Endothelial cell (in vitro differentiated cells): ENCODE measurements around the gene IREB2. TPM values are rescaled to one million over a fixed set of nuclear protein-coding genes. Genes with fewer than 3 reads are reported as not detected.

Experiments used
- DNase-seq: peaks from one replicate; pipeline ENCODE4 v3.0.0; 2021; ENCODE audit warnings: low spot score
- H3K27ac Mint-ChIP-seq: one replicate; pipeline ENCODE4 v1.8.0; 2021; ENCODE audit warnings: mixed read lengths, inconsistent platforms; ENCODE audit not compliant: unreplicated experiment
- H3K27me3 Mint-ChIP-seq: one replicate; pipeline ENCODE4 v1.8.0; 2021; ENCODE audit warnings: mild to moderate bottlenecking, moderate library complexity, mixed read lengths, inconsistent platforms; ENCODE audit not compliant: unreplicated experiment
- H3K36me3 Mint-ChIP-seq: one replicate; pipeline ENCODE4 v1.8.0; 2021; ENCODE audit warnings: mild to moderate bottlenecking, low read depth, mixed read lengths, inconsistent platforms; ENCODE audit not compliant: unreplicated experiment
- H3K4me1 Mint-ChIP-seq: one replicate; pipeline ENCODE4 v1.8.0; 2021; ENCODE audit warnings: mild to moderate bottlenecking, mixed read lengths, inconsistent platforms; ENCODE audit not compliant: unreplicated experiment
- H3K4me3 Mint-ChIP-seq: one replicate; pipeline ENCODE4 v1.8.0; 2021; ENCODE audit warnings: mild to moderate bottlenecking, mixed read lengths, inconsistent platforms; ENCODE audit not compliant: unreplicated experiment
- H3K9me3 Mint-ChIP-seq: one replicate; pipeline ENCODE4 v1.8.0; 2021; ENCODE audit warnings: mixed read lengths, inconsistent platforms; ENCODE audit not compliant: unreplicated experiment
- total RNA-seq: library from RNA; stranded (reverse); fragmentation: NEBNext Ultra II Directional; extraction: Animal tissue kit (Norgen Biotek cat#: 25700); gene quantifications from one replicate; pipeline ENCODE4 v1.2.1, GENCODE V29; 2021; ENCODE audit not compliant: unreplicated experiment
- TF ChIP-seq, protein P1 (sequence below): fragments of 200-600 bp; sonication (generic); IDR thresholded peaks from one replicate; pipeline ENCODE4 v1.5.0; 2021; ENCODE audit warnings: antibody characterized with exemption; ENCODE audit not compliant: unreplicated experiment

IREB2 gene
- total RNA-seq, 1 donor from 2014 or later: 71.3 TPM

DNA sequence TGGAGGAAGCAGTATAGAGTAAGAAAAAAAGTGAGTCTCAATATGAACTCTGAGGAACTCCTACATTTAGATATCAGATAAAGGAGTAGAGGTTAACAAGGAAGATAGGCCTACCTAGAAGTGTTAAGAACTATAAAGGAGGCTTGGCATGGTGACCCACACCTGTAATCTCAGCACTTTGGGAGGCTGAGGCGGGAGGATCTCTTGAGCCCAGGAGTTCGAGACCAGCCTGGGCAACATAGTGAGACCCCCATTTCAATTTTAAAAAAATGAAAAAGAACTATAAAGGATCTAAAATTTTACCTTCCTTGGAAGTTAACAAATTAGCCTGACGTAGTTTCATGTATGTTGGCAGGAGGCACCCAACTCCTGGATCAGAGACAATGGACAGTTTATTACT is 14.5 kb downstream of the IREB2 start:
- H3K9me3 Mint-ChIP-seq: no peaks in the 10 kb centered on the region
- TF ChIP-seq, protein P1, sequence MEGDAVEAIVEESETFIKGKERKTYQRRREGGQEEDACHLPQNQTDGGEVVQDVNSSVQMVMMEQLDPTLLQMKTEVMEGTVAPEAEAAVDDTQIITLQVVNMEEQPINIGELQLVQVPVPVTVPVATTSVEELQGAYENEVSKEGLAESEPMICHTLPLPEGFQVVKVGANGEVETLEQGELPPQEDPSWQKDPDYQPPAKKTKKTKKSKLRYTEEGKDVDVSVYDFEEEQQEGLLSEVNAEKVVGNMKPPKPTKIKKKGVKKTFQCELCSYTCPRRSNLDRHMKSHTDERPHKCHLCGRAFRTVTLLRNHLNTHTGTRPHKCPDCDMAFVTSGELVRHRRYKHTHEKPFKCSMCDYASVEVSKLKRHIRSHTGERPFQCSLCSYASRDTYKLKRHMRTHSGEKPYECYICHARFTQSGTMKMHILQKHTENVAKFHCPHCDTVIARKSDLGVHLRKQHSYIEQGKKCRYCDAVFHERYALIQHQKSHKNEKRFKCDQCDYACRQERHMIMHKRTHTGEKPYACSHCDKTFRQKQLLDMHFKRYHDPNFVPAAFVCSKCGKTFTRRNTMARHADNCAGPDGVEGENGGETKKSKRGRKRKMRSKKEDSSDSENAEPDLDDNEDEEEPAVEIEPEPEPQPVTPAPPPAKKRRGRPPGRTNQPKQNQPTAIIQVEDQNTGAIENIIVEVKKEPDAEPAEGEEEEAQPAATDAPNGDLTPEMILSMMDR: no peak
- H3K27ac Mint-ChIP-seq: no peak overlapping the region
- H3K4me3 Mint-ChIP-seq: no peak overlapping the region
- peaks cover 10% of the 10 kb centered on the region for H3K36me3 Mint-ChIP-seq
- peaks cover 25% of the 10 kb centered on the region for H3K4me1 Mint-ChIP-seq
- no peak for DNase-seq
- H3K27me3 Mint-ChIP-seq: peaks cover 5% of the 10 kb centered on the region

DNA sequence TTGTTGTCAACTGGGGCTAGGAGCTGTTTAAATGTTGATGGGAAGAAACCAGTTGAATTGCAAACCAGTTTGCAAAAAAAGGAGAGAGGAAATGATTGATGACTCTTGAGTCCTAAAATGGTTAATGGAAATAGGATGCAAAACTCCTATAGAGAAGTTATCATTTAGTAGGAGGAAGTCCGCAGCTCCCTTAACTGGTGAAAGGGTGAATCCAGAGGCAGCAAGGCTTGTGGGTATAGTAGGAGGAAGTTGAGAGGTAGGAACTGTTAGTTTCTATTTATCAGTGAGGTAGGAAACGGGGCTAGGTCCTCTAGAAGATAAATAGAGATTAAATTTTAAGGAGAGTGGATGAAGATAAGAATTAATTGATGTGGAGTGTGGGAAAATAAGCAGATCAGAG is 15.4 kb downstream of the IREB2 start:
- peaks cover 25% of the 10 kb centered on the region for H3K4me1 Mint-ChIP-seq
- TF ChIP-seq, protein P1: no peak
- peak overlapping the region; percentile 59 for H3K4me3 Mint-ChIP-seq
- H3K27ac Mint-ChIP-seq: peak overlapping the region; percentile 76
- peaks cover 10% of the 10 kb centered on the region for H3K36me3 Mint-ChIP-seq
- DNase-seq: no peak
- H3K9me3 Mint-ChIP-seq: no peaks in the 10 kb centered on the region
- H3K27me3 Mint-ChIP-seq: peaks cover 5% of the 10 kb centered on the region

DNA sequence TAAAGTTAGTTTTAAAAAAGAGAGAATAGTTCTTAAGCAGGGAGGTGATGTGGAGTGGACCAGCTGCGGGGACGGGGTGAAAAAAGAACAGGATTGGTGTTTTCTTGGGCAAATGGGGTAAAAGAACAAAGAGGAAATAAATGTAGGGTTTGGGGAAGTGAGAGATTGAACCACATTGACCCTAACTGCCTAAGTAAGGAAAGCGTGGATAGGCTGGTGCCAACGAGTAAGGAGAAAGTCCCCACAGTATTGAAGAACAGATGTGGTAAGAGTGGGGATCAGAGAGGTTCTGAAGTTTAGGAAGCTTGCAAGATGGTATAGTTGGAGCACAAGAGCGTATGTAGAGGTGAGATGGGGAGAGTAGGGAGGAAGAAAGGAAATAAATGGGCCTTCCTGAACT is 17.0 kb downstream of the IREB2 start:
- TF ChIP-seq, protein P1: no peak
- Mint-ChIP-seq H3K27ac (peak overlapping the region; percentile 65), H3K4me1 (peaks cover 25% of the 10 kb centered on the region), H3K4me3 (no peak overlapping the region), H3K27me3 (peaks cover 5% of the 10 kb centered on the region), H3K36me3 (peaks cover 7% of the 10 kb centered on the region), H3K9me3 (no peaks in the 10 kb centered on the region)
- no peak for DNase-seq

DNA sequence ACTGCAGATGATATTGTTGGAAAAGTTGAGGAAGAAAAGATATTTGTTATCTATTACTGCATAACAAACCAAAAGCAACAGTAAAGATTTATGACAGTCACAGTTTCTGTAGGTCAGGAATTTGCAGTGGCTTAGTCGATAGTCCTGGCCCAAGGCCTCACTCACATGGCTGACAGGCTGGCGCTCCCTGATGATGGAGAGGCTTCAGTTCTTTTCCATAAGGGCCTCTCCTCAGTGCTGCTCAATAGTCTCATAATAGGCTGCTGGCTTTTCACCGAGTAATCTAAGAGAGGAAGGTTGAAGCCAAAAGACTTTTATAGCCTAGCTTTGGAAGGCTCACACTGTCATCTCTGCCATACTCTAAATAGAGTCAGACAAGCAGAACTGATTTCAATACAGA is 17.7 kb downstream of the IREB2 start:
- peaks cover 30% of the 10 kb centered on the region for H3K4me1 Mint-ChIP-seq
- no peak overlapping the region for H3K27ac Mint-ChIP-seq
- DNase-seq: no peak
- no peak overlapping the region for H3K4me3 Mint-ChIP-seq
- TF ChIP-seq, protein P1: no peak
- H3K9me3 Mint-ChIP-seq: no peaks in the 10 kb centered on the region
- H3K36me3 Mint-ChIP-seq: no peaks in the 10 kb centered on the region
- peaks cover 2% of the 10 kb centered on the region for H3K27me3 Mint-ChIP-seq

DNA sequence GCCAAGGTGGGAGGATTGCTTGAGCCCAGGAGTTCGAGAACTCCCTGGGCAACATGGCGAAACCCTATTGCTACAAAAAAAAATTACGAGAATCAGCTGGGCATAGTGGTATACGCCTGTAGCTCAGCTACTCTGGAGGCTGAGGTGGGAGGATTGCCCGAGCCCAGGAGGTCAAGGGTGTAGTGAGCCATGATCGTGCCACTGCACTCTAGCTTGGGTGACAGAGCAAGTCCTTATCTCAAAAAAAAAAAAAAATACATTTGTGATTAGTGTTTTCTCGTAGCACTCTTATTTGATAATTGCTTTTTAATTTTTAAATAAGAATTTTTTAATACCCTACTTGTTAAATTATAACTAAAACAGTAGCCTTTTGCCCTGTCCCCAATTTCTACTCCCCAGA is 18.4 kb downstream of the IREB2 start:
- Mint-ChIP-seq H3K4me3 (no peak overlapping the region), H3K4me1 (peaks cover 37% of the 10 kb centered on the region), H3K27me3 (peaks cover 2% of the 10 kb centered on the region), H3K36me3 (no peaks in the 10 kb centered on the region), H3K9me3 (no peaks in the 10 kb centered on the region), H3K27ac (no peak overlapping the region)
- DNase-seq: no peak
- TF ChIP-seq, protein P1: no peak
